HFFc6 (cell line): ENCODE results near the gene FARP1. TPM values are rescaled to one million over a fixed set of nuclear protein-coding genes. Genes with fewer than 3 reads are reported as not detected.
A peak's percentile ranks its signal among the peaks of the same experiment; 100 is the strongest.

Experiments
- DNase-seq: peaks from one replicate; pipeline ENCODE4 v3.0.0-alpha.2; 2018
- H3K27ac Mint-ChIP-seq: 2 replicates; pipeline ENCODE4 v1.8.0; 2020; ENCODE audit warnings: mild to moderate bottlenecking, mixed read lengths
- H3K27me3 Mint-ChIP-seq: 2 replicates; pipeline ENCODE4 v1.8.0; 2021; ENCODE audit warnings: mild to moderate bottlenecking, moderate library complexity, mixed read lengths; ENCODE audit not compliant: insufficient read depth
- H3K36me3 Mint-ChIP-seq: 2 replicates; pipeline ENCODE4 v1.8.0; 2021; ENCODE audit warnings: low read depth, mixed read lengths
- H3K4me1 Mint-ChIP-seq: 2 replicates; pipeline ENCODE4 v1.8.0; 2020; ENCODE audit warnings: low read depth, mixed read lengths
- H3K4me3 Mint-ChIP-seq: 2 replicates; pipeline ENCODE4 v1.8.0; 2020; ENCODE audit warnings: mild to moderate bottlenecking, moderate library complexity, mixed read lengths
- H3K9me3 Mint-ChIP-seq: 2 replicates; pipeline ENCODE4 v1.8.0; 2020; ENCODE audit warnings: mild to moderate bottlenecking, mixed read lengths
- CTCF ChIP-seq: fragments of 200-600 bp; sonication (generic); IDR thresholded peaks from 2 replicates; pipeline ENCODE4 v1.5.0; 2021; ENCODE audit warnings: antibody characterized with exemption, mild to moderate bottlenecking
- total RNA-seq, 6 experiments: library from RNA; stranded (reverse); fragmentation: NEBNext Ultra II Directional; extraction: Animal tissue kit (Norgen Biotek cat#: 25700); gene quantifications; 2 replicates in 1 of 6; 3 replicates in 5 of 6; pipeline ENCODE4 v1.2.3, GENCODE V29; 2021

FARP1 gene
- total RNA-seq, 6 experiments from 2014 or later, result 140 to 181 (median 150) TPM

- Mint-ChIP-seq H3K9me3 (no peaks in the 10 kb centered on the region), H3K36me3 (peaks cover 12% of the 10 kb centered on the region; the same call in 1 of the 2 replicates), H3K4me1 (peaks cover 25% of the 10 kb centered on the region), H3K4me3 (no peak overlapping the region), H3K27ac (no peak overlapping the region), H3K27me3 (no peaks in the 10 kb centered on the region; the same call in 1 of the 2 replicates)
- DNase-seq, result no peak
- no peak for TF ChIP-seq CTCF
These were observed 147.4 kb downstream of the FARP1 start for GRCh38 chr13:98290261-98290660.

- peaks cover 16% of the 10 kb centered on the region; the same call in 1 of the 2 replicates for H3K36me3 Mint-ChIP-seq
- TF ChIP-seq CTCF, result no peak
- no peaks in the 10 kb centered on the region; the same call in 1 of the 2 replicates for H3K27me3 Mint-ChIP-seq
- no peaks in the 10 kb centered on the region for H3K9me3 Mint-ChIP-seq
- H3K4me1 Mint-ChIP-seq, result peaks cover 38% of the 10 kb centered on the region
- no peak overlapping the region for H3K4me3 Mint-ChIP-seq
- DNase-seq, result no peak
- H3K27ac Mint-ChIP-seq, result no peak overlapping the region
These were observed 148.8 kb downstream of the FARP1 start for GRCh38 chr13:98291658-98292057.

GRCh38 chr13:98293103-98293502 lies 150.2 kb downstream of the FARP1 start:
- H3K9me3 Mint-ChIP-seq, result no peaks in the 10 kb centered on the region
- H3K27ac Mint-ChIP-seq, result peak overlapping the region; percentile 13; the same call in 1 of the 2 replicates
- peaks cover 44% of the 10 kb centered on the region for H3K4me1 Mint-ChIP-seq
- no peak overlapping the region for H3K4me3 Mint-ChIP-seq
- no peaks in the 10 kb centered on the region; the same call in 1 of the 2 replicates for H3K27me3 Mint-ChIP-seq
- peaks cover 16% of the 10 kb centered on the region; the same call in 1 of the 2 replicates for H3K36me3 Mint-ChIP-seq
- TF ChIP-seq CTCF, result no peak
- no peak for DNase-seq

GRCh38 chr13:98293570-98294142 lies 150.8 kb downstream of the FARP1 start:
- H3K9me3 Mint-ChIP-seq, result no peaks in the 10 kb centered on the region
- H3K27ac Mint-ChIP-seq, result peak overlapping the region; percentile 16
- TF ChIP-seq CTCF, result no peak
- H3K4me3 Mint-ChIP-seq, result no peak overlapping the region
- peaks cover 16% of the 10 kb centered on the region; the same call in 1 of the 2 replicates for H3K36me3 Mint-ChIP-seq
- H3K4me1 Mint-ChIP-seq, result peaks cover 49% of the 10 kb centered on the region
- no peaks in the 10 kb centered on the region; the same call in 1 of the 2 replicates for H3K27me3 Mint-ChIP-seq
- peak; percentile 45 for DNase-seq

GRCh38 chr13:98295371-98295770 lies 152.5 kb downstream of the FARP1 start:
- H3K36me3 Mint-ChIP-seq, result peaks cover 8% of the 10 kb centered on the region
- TF ChIP-seq CTCF, result no peak
- peak; percentile 18 for DNase-seq
- H3K27me3 Mint-ChIP-seq, result no peaks in the 10 kb centered on the region; the same call in 1 of the 2 replicates
- peaks cover 66% of the 10 kb centered on the region for H3K4me1 Mint-ChIP-seq
- H3K9me3 Mint-ChIP-seq, result no peaks in the 10 kb centered on the region
- H3K27ac Mint-ChIP-seq, result peak overlapping the region; percentile 15; the same call in 1 of the 2 replicates
- H3K4me3 Mint-ChIP-seq, result peak overlapping the region; percentile 13; the same call in 1 of the 2 replicates
